ENCODE measurements around the gene HPDL.

HPDL gene

GRCh38 chr1:45306319-45306718 lies 20.4 kb upstream of the HPDL start:
- Histone ChIP-seq H3K27ac (ENCODE audit: low read depth, low read length) (peak overlapping the region; percentile 45), H3F3A (ENCODE audit: insufficient read depth) (peaks cover 27% of the 10 kb centered on the region), H2AFZ (ENCODE audit: low read depth, low read length, severe bottlenecking) (peak overlapping the region; percentile 86), H3K36me3 (ENCODE audit: low read length) (no peaks in the 10 kb centered on the region), H3K27me3 (ENCODE audit: low read length) (no peaks in the 10 kb centered on the region), H4K20me1 (ENCODE audit: low read depth, low read length) (no peaks in the 10 kb centered on the region), H3K9me3 (ENCODE audit: insufficient read depth, low read length) (no peaks in the 10 kb centered on the region), H3K9me2 (replicated peaks; ENCODE audit: insufficient read depth, low read length) (no peaks in the 10 kb centered on the region), H3K4me2 (ENCODE audit: low read depth, low read length, poor library complexity, severe bottlenecking) (peak overlapping the region; percentile 50), H3K4me3 (ENCODE audit: insufficient read depth, low read length, poor library complexity, severe bottlenecking) (no peak overlapping the region), H3K9ac (ENCODE audit: low read length) (peak overlapping the region; percentile 39), H3K79me2 (ENCODE audit: insufficient read depth, low read length) (no peaks in the 10 kb centered on the region)
- TF ChIP-seq EZH2phosphoT487 (conservative IDR thresholded peaks at IDR 0.05; ENCODE audit: low read length) (no peak), CTCF (IDR thresholded peaks at IDR 0.05; ENCODE audit: insufficient read depth, low read length, poor library complexity, severe bottlenecking) (no peak)

GRCh38 chr1:45306905-45307304 lies 19.8 kb upstream of the HPDL start:
- H3K27me3 ChIP-seq (ENCODE audit: low read length), result no peaks in the 10 kb centered on the region
- H3K36me3 ChIP-seq (ENCODE audit: low read length), result no peaks in the 10 kb centered on the region
- no peaks in the 10 kb centered on the region for H4K20me1 ChIP-seq (ENCODE audit: low read depth, low read length)
- H3F3A ChIP-seq (ENCODE audit: insufficient read depth), result peaks cover 25% of the 10 kb centered on the region
- peak overlapping the region; percentile 39 for H3K9ac ChIP-seq (ENCODE audit: low read length)
- H3K9me2 ChIP-seq (replicated peaks; ENCODE audit: insufficient read depth, low read length), result no peaks in the 10 kb centered on the region
- peak overlapping the region; percentile 86 for H2AFZ ChIP-seq (ENCODE audit: low read depth, low read length, severe bottlenecking)
- H3K79me2 ChIP-seq (ENCODE audit: insufficient read depth, low read length), result no peaks in the 10 kb centered on the region
- no peak overlapping the region for H3K4me3 ChIP-seq (ENCODE audit: insufficient read depth, low read length, poor library complexity, severe bottlenecking)
- no peaks in the 10 kb centered on the region for H3K9me3 ChIP-seq (ENCODE audit: insufficient read depth, low read length)
- H3K4me2 ChIP-seq (ENCODE audit: low read depth, low read length, poor library complexity, severe bottlenecking), result peak overlapping the region; percentile 50
- H3K27ac ChIP-seq (ENCODE audit: low read depth, low read length), result peak overlapping the region; percentile 45
- no peak for TF ChIP-seq CTCF (IDR thresholded peaks at IDR 0.05; ENCODE audit: insufficient read depth, low read length, poor library complexity, severe bottlenecking)

- no peak overlapping the region for H3K4me3 ChIP-seq (ENCODE audit: insufficient read depth, low read length, poor library complexity, severe bottlenecking)
Observed at GRCh38 chr1:45314266-45314665, 12.4 kb upstream of the HPDL start.

More at GRCh38 chr1:45314266-45314665, 12.4 kb upstream of the HPDL start:
- Histone ChIP-seq H3K4me2 (ENCODE audit: low read depth, low read length, poor library complexity, severe bottlenecking) (no peak overlapping the region), H3K27ac (ENCODE audit: low read depth, low read length) (no peak overlapping the region), H3K79me2 (ENCODE audit: insufficient read depth, low read length) (no peaks in the 10 kb centered on the region), H3K9ac (ENCODE audit: low read length) (no peak overlapping the region), H3K9me3 (ENCODE audit: insufficient read depth, low read length) (no peaks in the 10 kb centered on the region), H3K9me2 (replicated peaks; ENCODE audit: insufficient read depth, low read length) (no peaks in the 10 kb centered on the region), H3K36me3 (ENCODE audit: low read length) (no peaks in the 10 kb centered on the region), H3F3A (ENCODE audit: insufficient read depth) (no peaks in the 10 kb centered on the region), H3K27me3 (ENCODE audit: low read length) (no peaks in the 10 kb centered on the region), H4K20me1 (ENCODE audit: low read depth, low read length) (no peaks in the 10 kb centered on the region), H2AFZ (ENCODE audit: low read depth, low read length, severe bottlenecking) (no peak overlapping the region)
- TF ChIP-seq CTCF (IDR thresholded peaks at IDR 0.05; ENCODE audit: insufficient read depth, low read length, poor library complexity, severe bottlenecking) (no peak), EZH2phosphoT487 (conservative IDR thresholded peaks at IDR 0.05; ENCODE audit: low read length) (no peak)

Measured in SU-DHL-6 (cell line).